Vagina (tissue), 2 donors: ENCODE results near the gene MCM3AP. TPM values are rescaled to one million over a fixed set of nuclear protein-coding genes. Genes with fewer than 3 reads are reported as not detected.

Experiments
- DNase-seq, 2 donors: peaks; one replicate each; pipeline ENCODE4 v3.0.0-alpha.2; 2017; ENCODE audit errors: extremely low spot score in 2 of 2
- H3K27ac ChIP-seq: fragments of 200-600 bp; sonication (generic); one replicate; pipeline ENCODE4 v1.5.1; 2019
- H3K27me3 ChIP-seq: fragments of 200-600 bp; sonication (generic); one replicate; pipeline ENCODE4 v1.5.1; 2019
- H3K36me3 ChIP-seq, 2 donors: fragments of 200-600 bp; sonication (generic); one replicate each; pipeline ENCODE4 v1.5.1; 2017 to 2019
- H3K4me1 ChIP-seq: fragments of 200-600 bp; sonication (generic); one replicate; pipeline ENCODE4 v1.5.1; 2019
- H3K4me3 ChIP-seq, 2 donors: fragments of 200-600 bp; sonication (generic); 1 replicate in 1 of 2; 2 replicates in 1 of 2; pipeline ENCODE4 v1.5.1; 2016 to 2019
- H3K9me3 ChIP-seq: fragments of 200-600 bp; sonication (generic); one replicate; pipeline ENCODE4 v1.5.1; 2019
- POLR2A ChIP-seq, 2 donors: fragments of 450-650 bp; IDR thresholded peaks; one replicate each; pipeline ENCODE4 v1.6.1; 2017; ENCODE audit warnings: antibody characterized with exemption in 2 of 2, mild to moderate bottlenecking in 2 of 2, moderate library complexity in 2 of 2
- POLR2AphosphoS5 ChIP-seq, 2 donors: sonication (generic); formaldehyde crosslinking; IDR thresholded peaks; one replicate each; pipeline ENCODE4 v1.9.0; 2017; ENCODE audit warnings: antibody characterized with exemption in 2 of 2, mild to moderate bottlenecking in 2 of 2, low read depth in 1 of 2; ENCODE audit not compliant: insufficient read depth in 1 of 2
- intact Hi-C: fragments of 100-400 bp; cut with DNase I; formaldehyde crosslinking; loops from one replicate; pipeline ENCODE4 v1.15.1; 2023
- total RNA-seq: library from RNA; depleted of rRNA; stranded (reverse); fragments of >200 nt; gene quantifications from one replicate; pipeline ENCODE4 v1.2.3, GENCODE V29; 2016
- TF ChIP-seq, protein P1 (sequence below), 3 experiments: fragments of 450-650 bp in 2 of 3; fragments of 200-600 bp in 1 of 3; sonication (generic) in 1 of 3; IDR thresholded peaks; one replicate each; pipeline ENCODE4 v1.5.1; 2017 to 2019; ENCODE audit warnings: antibody characterized with exemption in 3 of 3, mild to moderate bottlenecking in 2 of 3, moderate library complexity in 2 of 3

MCM3AP gene
- total RNA-seq, 1 donor from 2014 or later: 115 TPM

GRCh38 chr21:46211376-46211775 is 74.0 kb downstream of the MCM3AP start:
- H3K4me3 ChIP-seq: no peak overlapping the region
- no peak for TF ChIP-seq POLR2AphosphoS5 (IDR thresholded peaks at IDR 0.05; ENCODE audit: insufficient read depth in 1 of 2, low read depth in 1 of 2)
- TF ChIP-seq POLR2A (IDR thresholded peaks at IDR 0.05): no peak
- TF ChIP-seq, protein P1, sequence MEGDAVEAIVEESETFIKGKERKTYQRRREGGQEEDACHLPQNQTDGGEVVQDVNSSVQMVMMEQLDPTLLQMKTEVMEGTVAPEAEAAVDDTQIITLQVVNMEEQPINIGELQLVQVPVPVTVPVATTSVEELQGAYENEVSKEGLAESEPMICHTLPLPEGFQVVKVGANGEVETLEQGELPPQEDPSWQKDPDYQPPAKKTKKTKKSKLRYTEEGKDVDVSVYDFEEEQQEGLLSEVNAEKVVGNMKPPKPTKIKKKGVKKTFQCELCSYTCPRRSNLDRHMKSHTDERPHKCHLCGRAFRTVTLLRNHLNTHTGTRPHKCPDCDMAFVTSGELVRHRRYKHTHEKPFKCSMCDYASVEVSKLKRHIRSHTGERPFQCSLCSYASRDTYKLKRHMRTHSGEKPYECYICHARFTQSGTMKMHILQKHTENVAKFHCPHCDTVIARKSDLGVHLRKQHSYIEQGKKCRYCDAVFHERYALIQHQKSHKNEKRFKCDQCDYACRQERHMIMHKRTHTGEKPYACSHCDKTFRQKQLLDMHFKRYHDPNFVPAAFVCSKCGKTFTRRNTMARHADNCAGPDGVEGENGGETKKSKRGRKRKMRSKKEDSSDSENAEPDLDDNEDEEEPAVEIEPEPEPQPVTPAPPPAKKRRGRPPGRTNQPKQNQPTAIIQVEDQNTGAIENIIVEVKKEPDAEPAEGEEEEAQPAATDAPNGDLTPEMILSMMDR (IDR thresholded peaks at IDR 0.05): no peak
- H3K36me3 ChIP-seq: peaks cover 0 to 79% of the 10 kb centered on the region in 2 donors
- H3K9me3 ChIP-seq: no peaks in the 10 kb centered on the region
- intact Hi-C loops: no loop called here
- no peak for DNase-seq
- no peak overlapping the region for H3K27ac ChIP-seq
- H3K27me3 ChIP-seq: no peaks in the 10 kb centered on the region
- no peaks in the 10 kb centered on the region for H3K4me1 ChIP-seq

- Histone ChIP-seq H3K4me3 (no peak overlapping the region), H3K27me3 (no peaks in the 10 kb centered on the region), H3K4me1 (no peaks in the 10 kb centered on the region), H3K9me3 (no peaks in the 10 kb centered on the region), H3K36me3 (peaks cover 0 to 79% of the 10 kb centered on the region in 2 donors), H3K27ac (no peak overlapping the region)
- TF ChIP-seq, protein P1 (IDR thresholded peaks at IDR 0.05): no peak
- TF ChIP-seq POLR2AphosphoS5 (IDR thresholded peaks at IDR 0.05; ENCODE audit: insufficient read depth in 1 of 2, low read depth in 1 of 2): no peak
- intact Hi-C loops: no loop called here
- DNase-seq: no peak
These were observed 74.9 kb downstream of the MCM3AP start for GRCh38 chr21:46210378-46211136.

DNA sequence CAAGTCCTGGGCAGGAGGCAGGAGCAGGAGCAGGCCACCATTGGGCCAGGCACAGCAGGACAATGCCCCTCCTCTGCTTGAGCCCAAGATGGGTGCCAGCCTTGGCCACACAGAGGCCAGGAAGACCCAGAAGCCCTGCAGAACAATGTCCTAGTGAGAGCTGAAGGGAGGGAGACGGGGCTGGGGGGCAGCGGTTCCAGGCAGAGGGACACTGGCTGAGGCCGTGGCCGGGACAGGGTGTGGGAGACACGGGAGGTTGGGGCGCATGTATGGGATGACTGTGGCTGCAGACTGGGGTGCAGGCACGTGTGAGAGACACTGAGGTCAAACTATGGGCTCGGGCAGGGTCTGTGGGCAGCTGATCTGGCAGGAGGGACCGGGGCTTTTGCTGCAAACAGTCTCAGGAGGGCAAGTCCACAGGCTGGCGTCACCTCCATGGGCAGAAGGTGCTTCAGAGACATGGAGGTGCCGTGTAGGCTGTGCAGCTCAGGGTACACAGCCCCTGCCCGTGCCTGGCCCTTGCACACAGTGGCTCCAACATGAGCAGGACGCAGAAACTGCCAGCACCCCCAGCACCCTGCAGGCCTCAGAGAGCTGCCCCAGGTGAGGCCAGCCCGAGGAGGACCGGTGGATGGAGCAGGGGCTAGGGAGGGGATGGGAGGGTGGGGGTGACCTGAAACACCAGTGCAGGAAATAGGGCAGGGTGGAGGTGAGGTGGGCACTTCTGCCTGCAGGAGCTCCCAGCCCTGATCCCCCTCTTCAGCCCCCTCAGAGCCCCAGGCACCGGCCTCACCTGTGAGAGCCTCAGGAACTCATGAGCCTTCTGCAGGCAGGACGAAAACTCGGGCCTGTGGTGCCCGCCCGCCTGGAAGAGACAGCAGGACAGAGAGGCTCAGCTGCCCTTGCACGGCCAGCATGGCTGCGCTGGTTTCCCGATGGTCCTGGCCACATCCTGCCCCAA is 76.4 kb downstream of the MCM3AP start:
- H3K4me3 ChIP-seq: no peak overlapping the region
- no peaks in the 10 kb centered on the region for H3K9me3 ChIP-seq
- no peak overlapping the region for H3K27ac ChIP-seq
- H3K27me3 ChIP-seq: no peaks in the 10 kb centered on the region
- TF ChIP-seq, protein P1 (IDR thresholded peaks at IDR 0.05): no peak
- TF ChIP-seq POLR2AphosphoS5 (IDR thresholded peaks at IDR 0.05; ENCODE audit: insufficient read depth in 1 of 2, low read depth in 1 of 2) (no peak), POLR2A (IDR thresholded peaks at IDR 0.05) (no peak)
- peaks cover 0 to 88% of the 10 kb centered on the region in 2 donors for H3K36me3 ChIP-seq
- intact Hi-C loops: no loop called here
- H3K4me1 ChIP-seq: no peaks in the 10 kb centered on the region
- no peak for DNase-seq

- Histone ChIP-seq H3K4me1 (no peaks in the 10 kb centered on the region), H3K36me3 (peaks cover 0 to 79% of the 10 kb centered on the region in 2 donors), H3K4me3 (no peak overlapping the region), H3K27me3 (no peaks in the 10 kb centered on the region), H3K9me3 (no peaks in the 10 kb centered on the region), H3K27ac (no peak overlapping the region)
- intact Hi-C loops: no loop called here
- no peak for DNase-seq
- no peak for TF ChIP-seq POLR2A (IDR thresholded peaks at IDR 0.05)
- TF ChIP-seq, protein P1 (IDR thresholded peaks at IDR 0.05): no peak
- no peak for TF ChIP-seq POLR2AphosphoS5 (IDR thresholded peaks at IDR 0.05; ENCODE audit: insufficient read depth in 1 of 2, low read depth in 1 of 2)
These were observed 77.4 kb downstream of the MCM3AP start for GRCh38 chr21:46207920-46208591.
